GM12878 (cell line): Measurements from ENCODE around the gene CPT1C. TPM values are rescaled to one million over a fixed set of nuclear protein-coding genes. Genes with fewer than 3 reads are reported as not detected.

ENCODE experiments used
- ATAC-seq: fragments of 200-7000 bp; cut with Tn5 transposase; 3 replicates; pipeline ENCODE4 v1.9.1; 2020; ENCODE audit warnings: mild to moderate bottlenecking, moderate library complexity
- BruUV-seq: library from RNA; stranded (reverse); fragments of 400-500 nt; replicated peaks from 2 replicates; lab custom pipeline; 2021; lab: Mats Ljungman, UMichigan
- CTCF ChIA-PET: fragments of 300-600 bp; sonication (Branson Sonifier 250); formaldehyde crosslinking; extraction: SDS; loops from one replicate; lab custom pipeline; 2021; ENCODE audit warnings: inconsistent platforms; lab: Yijun Ruan, JAX
- POLR2A ChIA-PET: fragments of 350-600 bp; formaldehyde crosslinking; extraction: SDS; loops from one replicate; lab custom pipeline; 2021; ENCODE audit warnings: inconsistent platforms; lab: Charles Lee
- RAD21 ChIA-PET: fragments of 300-600 bp; sonication (Branson Sonifier 250); formaldehyde crosslinking; loops from one replicate; lab custom pipeline; 2023; ENCODE audit warnings: antibody characterized with exemption; ENCODE audit not compliant: unreplicated experiment; lab: Charles Lee
- SMC1A ChIA-PET: fragments of 300-600 bp; sonication (Branson Sonifier 250); formaldehyde crosslinking; loops from one replicate; lab custom pipeline; 2023; ENCODE audit not compliant: unreplicated experiment, uncharacterized antibody; lab: Charles Lee
- DNase-seq: peaks from one replicate; pipeline ENCODE4 v3.0.0-alpha.2; 2011; ENCODE audit warnings: low read depth, low spot score
- FAIRE-seq: peaks from 3 replicates; lab custom pipeline; 2011; peaks lifted over from hg19 to GRCh38; lab: Jason Lieb, UNC
- H2AFZ ChIP-seq: 2 replicates; pipeline ENCODE4 v1.6.0; 2011; ENCODE audit warnings: low read depth, low read length, control low read depth; ENCODE audit not compliant: control insufficient read depth
- H3K27ac ChIP-seq: 2 replicates; pipeline ENCODE4 v1.5.1; 2011; ENCODE audit warnings: control low read depth; ENCODE audit not compliant: control insufficient read depth, insufficient read depth
- H3K27me3 ChIP-seq, 2 experiments: replicated peaks in 1 of 2; 2 replicates each; pipeline versions ENCODE4 v1.6.0 to v1.6.1; 2011; ENCODE audit warnings: low read length in 1 of 2; ENCODE audit not compliant: control insufficient read depth in 2 of 2, insufficient read depth in 2 of 2
- H3K36me3 ChIP-seq, 2 experiments: 2 replicates each; pipeline ENCODE4 v1.5.1; 2011; ENCODE audit warnings: low read length in 1 of 2; ENCODE audit not compliant: control insufficient read depth in 2 of 2, insufficient read depth in 2 of 2
- H3K4me1 ChIP-seq: 2 replicates; pipeline ENCODE4 v1.6.1; 2011; ENCODE audit warnings: mild to moderate bottlenecking, low read length, moderate library complexity, mixed read lengths; ENCODE audit not compliant: control insufficient read depth, insufficient read depth
- H3K4me2 ChIP-seq: 2 replicates; pipeline ENCODE4 v1.6.0; 2011; ENCODE audit warnings: control low read depth; ENCODE audit not compliant: control insufficient read depth, insufficient read depth
- H3K4me3 ChIP-seq: fragments of 200-600 bp; sonication (generic); 2 replicates; pipeline ENCODE4 v1.5.1; 2016
- H3K79me2 ChIP-seq: 2 replicates; pipeline ENCODE4 v1.6.0; 2011; ENCODE audit warnings: low read length; ENCODE audit not compliant: control insufficient read depth, insufficient read depth
- H3K9ac ChIP-seq: 2 replicates; pipeline ENCODE4 v1.8.0; 2011; ENCODE audit warnings: low read length, control low read depth, mixed read lengths; ENCODE audit not compliant: control insufficient read depth, insufficient read depth
- H3K9me3 ChIP-seq: replicated peaks from 3 replicates; pipeline ENCODE4 v1.5.1; 2011; ENCODE audit warnings: mild to moderate bottlenecking, low read length; ENCODE audit not compliant: control insufficient read depth, insufficient read depth
- H4K20me1 ChIP-seq: 2 replicates; pipeline ENCODE4 v1.6.0; 2011; ENCODE audit not compliant: control insufficient read depth, insufficient read depth
- ATF3 ChIP-seq: IDR thresholded peaks from 2 replicates; pipeline ENCODE4 v1.6.1; 2011; ENCODE audit warnings: low read depth, mild to moderate bottlenecking, low read length, moderate library complexity, borderline replicate concordance; ENCODE audit errors: extremely low read depth
- BCLAF1 ChIP-seq: fragments of 450-650 bp; IDR thresholded peaks from 2 replicates; pipeline ENCODE4 v1.6.1; 2017; ENCODE audit warnings: antibody characterized with exemption, mild to moderate bottlenecking, moderate library complexity
- E4F1 ChIP-seq: fragments of 450-650 bp; IDR thresholded peaks from 2 replicates; pipeline ENCODE4 v1.6.1; 2018; ENCODE audit warnings: borderline replicate concordance, mild to moderate bottlenecking; ENCODE audit not compliant: partially characterized antibody
- EED ChIP-seq: sonication (generic); IDR thresholded peaks from 2 replicates; pipeline ENCODE4 v1.6.1; 2016; ENCODE audit warnings: antibody characterized with exemption, low read depth
- KAT2A ChIP-seq: conservative IDR thresholded peaks from 2 replicates; pipeline ENCODE4 v1.6.1; 2011; ENCODE audit warnings: low read depth, low read length; ENCODE audit not compliant: control insufficient read depth
- MAX ChIP-seq: IDR thresholded peaks from 2 replicates; pipeline ENCODE4 v1.6.1; 2012; ENCODE audit warnings: low read depth, low read length, improper control_type of control experiment
- MLLT1 ChIP-seq: fragments of 450-650 bp; IDR thresholded peaks from 2 replicates; pipeline ENCODE4 v1.6.1; 2016; ENCODE audit warnings: mild to moderate bottlenecking
- MTA3 ChIP-seq: IDR thresholded peaks from 2 replicates; pipeline ENCODE4 v1.6.1; 2012; ENCODE audit warnings: low read length, inconsistent platforms, borderline replicate concordance
- PBX3 ChIP-seq: IDR thresholded peaks from 2 replicates; pipeline ENCODE4 v1.6.1; 2011; ENCODE audit warnings: mild to moderate bottlenecking, low read depth, low read length, moderate library complexity; ENCODE audit not compliant: insufficient replicate concordance
- POLR2AphosphoS2 ChIP-seq: IDR thresholded peaks from 2 replicates; pipeline ENCODE4 v1.6.1; 2011; ENCODE audit warnings: low read depth, mild to moderate bottlenecking, low read length, improper control_type of control experiment, moderate library complexity
- SMARCA5 ChIP-seq: fragments of 450-650 bp; IDR thresholded peaks from 2 replicates; pipeline ENCODE4 v1.6.1; 2017; ENCODE audit warnings: mild to moderate bottlenecking
- SREBF1 ChIP-seq: IDR thresholded peaks from 2 replicates; pipeline ENCODE4 v1.6.1; 2012; ENCODE audit warnings: mild to moderate bottlenecking, low read length
- SUPT20H ChIP-seq: IDR thresholded peaks from 2 replicates; pipeline ENCODE4 v1.6.1; 2011; ENCODE audit warnings: low read depth, mild to moderate bottlenecking, low read length, moderate library complexity, borderline replicate concordance; ENCODE audit not compliant: control insufficient read depth
- TCF12 ChIP-seq: IDR thresholded peaks from 2 replicates; pipeline ENCODE4 v1.6.1; 2011; ENCODE audit warnings: low read depth, mild to moderate bottlenecking, low read length
- ZBED1 ChIP-seq: IDR thresholded peaks from 2 replicates; pipeline ENCODE4 v1.6.1; 2016; ENCODE audit warnings: borderline replicate concordance
- ZZZ3 ChIP-seq: IDR thresholded peaks from 2 replicates; pipeline ENCODE4 v1.6.1; 2011; ENCODE audit warnings: low read depth; ENCODE audit not compliant: control insufficient read depth, insufficient read length
- WGBS: methylation state at CpG from one replicate; pipeline ENCODE4 v1.1.6; 2016; ENCODE audit warnings: low lambda C conversion rate; ENCODE audit not compliant: insufficient replicate concordance, insufficient coverage; ENCODE audit errors: missing lambda C conversion rate; 5-methylcytosine and 5-hydroxymethylcytosine counted together
- in situ Hi-C: fragments of 300-500 bp; cut with MboI; formaldehyde crosslinking; loops from 9 replicates; pipeline ENCODE4 v1.14.3; 2018; ENCODE audit warnings: mixed read lengths
- intact Hi-C: fragments of 100-400 bp; cut with micrococcal nuclease; formaldehyde crosslinking; loops from one replicate; pipeline ENCODE4 v1.14.2; 2022; ENCODE audit not compliant: unreplicated experiment
- polyA plus RNA-seq, 11 experiments: library from polyadenylated mRNA; depleted of rRNA in 4 of 11; unstranded in 6 of 11; stranded (reverse) in 5 of 11; fragments of >200 nt; fragmentation: Nextera tagmentation in 4 of 11; fragmentation: Illumina TruSeq in 1 of 11; extraction: Ambion mirVana in 4 of 11; extraction: Trizol in 1 of 11; gene quantifications; 1 replicate in 1 of 11; 2 replicates in 10 of 11; pipeline versions ENCODE4 v1.2.1 to v1.2.3, GENCODE V29; 2011 to 2016; ENCODE audit warnings: inconsistent platforms in 2 of 11, missing spikeins in 2 of 11, low read depth in 1 of 11
- total RNA-seq, 4 experiments: library from RNA; depleted of rRNA in 3 of 4; stranded (reverse); fragments of >200 nt in 3 of 4; fragmentation: Illumina TruSeq in 1 of 4; extraction: Trizol in 1 of 4; gene quantifications; 2 replicates each; pipeline versions ENCODE4 v1.2.1 to v1.2.3, GENCODE V29; 2013 to 2021

Gene CPT1C
- total and polyA plus RNA-seq, 10 of the 15 experiments (the other 5 are each of a cell fraction or from before 2014, with no cell fraction given): 0.04 to 0.56 (median 0.21) TPM; not detected in 3

GRCh38 chr19:49739098-49739497 is 48.2 kb downstream of the CPT1C start:
- in situ Hi-C loops: no loop called here
- Histone ChIP-seq H3K4me1 (no peaks in the 10 kb centered on the region), H3K27me3 (no peaks in the 10 kb centered on the region), H3K9me3 (no peaks in the 10 kb centered on the region), H3K9ac (no peak overlapping the region), H3K27ac (no peak overlapping the region), H3K4me3 (no peak overlapping the region), H3K36me3 (no peaks in the 10 kb centered on the region), H3K79me2 (no peaks in the 10 kb centered on the region), H4K20me1 (no peaks in the 10 kb centered on the region), H2AFZ (no peak overlapping the region), H3K4me2 (no peak overlapping the region)
- WGBS: 59% methylated on average over 1 of the region's 1 CpG
- no TSS peak for BruUV-seq
- ChIA-PET SMC1A (no interaction called here), RAD21 (no interaction called here), CTCF (no interaction called here), POLR2A (interaction anchor here (0.7 kb wide), 1 partner anchor 17 kb away, joined by 3 read pairs; no protein-coding TSS in a partner anchor)
- DNase-seq: no peak
- intact Hi-C loops: no loop called here
- no peak for ATAC-seq
- no peak for FAIRE-seq
- TF ChIP-seq BCLAF1: no peak
- TF ChIP-seq MAX: no peak
- no peak for TF ChIP-seq POLR2AphosphoS2
- no peak for TF ChIP-seq EED
- no peak for TF ChIP-seq MLLT1
- TF ChIP-seq MTA3: no peak
- TF ChIP-seq TCF12: no peak
- TF ChIP-seq KAT2A: no peak
- TF ChIP-seq PBX3: no peak
- TF ChIP-seq SMARCA5: no peak
- TF ChIP-seq ZZZ3: no peak
- TF ChIP-seq E4F1: no peak
- no peak for TF ChIP-seq ATF3
- TF ChIP-seq SREBF1: no peak
- TF ChIP-seq SUPT20H: no peak
- TF ChIP-seq ZBED1: no peak
